Activated T-cell treated with anti-CD3 and anti-CD28 coated beads for 24 hours (primary cell): ENCODE data around the gene C4BPB.
A peak's percentile ranks its signal among the peaks of the same experiment; 100 is the strongest.

ENCODE experiments used
- DNase-seq: peaks from one replicate; pipeline ENCODE4 v3.0.0-alpha.2; 2020; ENCODE audit warnings: low read depth

C4BPB gene

DNA sequence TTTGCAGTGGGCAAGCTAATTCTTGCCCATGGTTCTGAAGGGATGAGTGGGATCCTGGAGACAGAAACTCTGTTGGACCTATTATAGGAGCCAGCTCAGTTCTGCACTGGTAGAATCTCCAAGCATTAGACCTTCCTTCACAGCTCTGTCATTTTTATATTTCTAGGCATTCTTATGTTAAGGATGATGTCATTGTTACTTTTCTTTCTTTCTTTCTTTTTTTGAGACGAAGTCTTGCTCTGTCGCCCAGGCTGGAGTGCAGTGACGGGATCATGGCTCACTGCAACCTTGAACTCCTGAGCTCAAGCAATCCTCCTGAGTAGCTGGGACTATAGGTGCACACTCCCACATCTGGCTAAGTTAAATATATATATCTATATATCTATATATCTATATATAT lies 28.1 kb upstream of the C4BPB start:
- DNase-seq: no peak

DNA sequence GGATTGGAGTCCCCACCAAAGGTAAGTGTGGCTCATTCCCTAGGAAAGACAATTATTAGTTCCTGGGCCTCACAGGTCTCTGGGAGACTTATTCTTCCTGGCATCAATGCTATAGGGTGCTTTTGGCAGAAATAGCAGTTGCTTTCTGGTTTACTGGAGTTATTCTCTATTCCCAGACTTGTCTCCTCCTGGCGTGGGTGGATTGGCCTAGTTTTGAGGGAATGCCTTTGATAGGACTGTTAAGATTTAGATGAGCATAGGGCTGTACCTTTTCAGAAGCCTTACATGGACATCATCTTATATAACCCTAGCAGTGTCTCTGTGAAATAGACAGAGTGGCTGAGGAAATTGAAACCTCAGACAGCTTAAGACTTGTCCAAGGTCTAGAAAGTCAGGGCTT lies 26.6 kb upstream of the C4BPB start:
- DNase-seq: no peak

DNA sequence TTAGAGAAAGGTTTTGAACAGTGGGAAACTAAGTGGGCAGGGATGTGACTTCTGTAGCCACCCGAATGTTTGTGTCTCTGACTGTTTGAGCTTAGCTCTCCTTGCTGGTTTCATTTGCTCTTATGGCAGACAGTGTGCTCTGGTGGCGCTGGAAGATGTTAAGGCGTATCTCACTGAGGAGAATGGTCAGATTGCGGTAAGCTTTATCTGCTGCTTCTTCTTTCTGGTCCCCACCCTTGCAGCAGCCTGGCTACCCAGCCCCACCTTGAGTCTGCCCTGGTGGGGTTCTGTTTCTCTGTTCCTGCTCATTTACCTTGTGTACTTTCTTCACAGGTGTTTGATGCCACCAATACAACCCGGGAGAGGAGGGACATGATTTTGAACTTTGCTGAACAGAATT lies 25.6 kb upstream of the C4BPB start:
- no peak for DNase-seq

DNA sequence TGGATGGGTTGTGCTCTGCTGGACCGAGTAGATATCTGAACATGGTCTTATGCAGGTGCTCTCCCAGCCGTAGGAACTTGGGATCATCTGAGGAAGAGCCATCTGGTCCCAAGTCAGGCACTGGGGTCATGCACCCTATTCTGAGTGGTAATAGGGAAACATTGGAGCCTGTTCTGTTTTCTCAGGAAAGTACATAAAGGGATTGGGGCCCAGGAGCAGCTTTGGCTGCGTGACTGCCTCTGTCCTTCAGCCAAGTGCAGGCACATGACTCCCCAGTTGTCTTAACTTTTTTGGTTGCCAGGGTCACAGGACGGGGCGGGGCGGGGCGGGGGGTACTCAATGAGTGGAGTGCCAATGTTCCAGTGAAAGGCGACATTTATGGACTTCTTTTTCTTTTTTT lies 24.1 kb upstream of the C4BPB start:
- DNase-seq: no peak

DNA sequence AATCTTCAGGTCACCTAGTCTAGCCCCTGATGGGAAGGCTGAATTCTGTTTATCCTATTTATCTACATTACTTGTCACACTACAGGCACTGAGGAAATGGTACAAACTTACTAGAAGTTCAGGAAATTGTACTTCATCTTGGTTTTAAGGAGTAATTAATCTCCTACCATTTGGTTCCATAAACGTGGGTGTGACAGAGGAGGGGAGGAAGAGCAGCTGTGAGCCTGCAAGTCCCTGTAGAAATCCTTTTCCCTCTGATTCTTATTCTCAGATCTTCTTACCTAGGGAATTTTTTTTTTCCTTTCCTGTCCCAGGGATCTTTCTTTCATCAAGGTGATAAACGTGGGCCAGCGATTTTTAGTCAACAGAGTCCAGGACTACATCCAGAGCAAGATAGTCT lies 21.5 kb upstream of the C4BPB start:
- DNase-seq: no peak

DNA sequence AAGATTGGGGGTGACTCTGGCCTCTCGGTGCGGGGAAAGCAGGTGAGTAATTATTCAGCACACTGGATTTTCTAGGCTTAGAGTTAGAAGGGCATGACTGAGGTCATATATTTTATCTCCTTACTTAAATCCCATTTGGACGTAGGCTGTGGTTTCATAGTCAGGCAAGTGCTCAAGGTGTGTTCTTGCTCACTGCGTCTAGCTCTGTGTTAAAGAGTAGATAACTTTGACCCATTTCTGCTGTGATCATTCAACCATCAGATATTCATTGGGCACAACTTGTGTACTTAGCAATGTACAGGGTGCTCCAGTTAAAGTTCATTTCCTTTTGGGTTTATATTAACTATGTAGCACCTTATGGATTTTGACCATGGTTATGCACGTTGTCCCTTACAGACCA lies 21.0 kb upstream of the C4BPB start:
- DNase-seq: no peak

DNA sequence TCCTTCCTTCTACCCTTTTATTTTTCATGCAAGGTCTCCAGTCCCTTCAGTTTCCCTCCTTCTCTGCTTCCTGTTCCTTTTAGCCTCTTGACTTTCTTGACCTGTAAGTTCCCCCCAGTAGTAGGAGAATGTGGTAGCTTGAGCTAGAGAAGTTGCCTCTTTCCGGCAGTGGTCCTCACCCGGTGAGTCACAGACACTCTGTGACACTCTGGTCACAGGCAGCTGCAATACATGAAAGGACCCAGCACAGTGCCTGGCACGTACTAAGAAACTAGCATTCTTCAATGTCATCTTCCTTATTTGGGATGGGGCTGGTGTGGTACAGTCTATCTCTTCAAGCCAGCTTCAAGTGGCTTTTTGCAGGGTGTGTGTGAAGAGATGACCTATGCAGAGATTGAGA lies 19.6 kb upstream of the C4BPB start:
- no peak for DNase-seq

DNA sequence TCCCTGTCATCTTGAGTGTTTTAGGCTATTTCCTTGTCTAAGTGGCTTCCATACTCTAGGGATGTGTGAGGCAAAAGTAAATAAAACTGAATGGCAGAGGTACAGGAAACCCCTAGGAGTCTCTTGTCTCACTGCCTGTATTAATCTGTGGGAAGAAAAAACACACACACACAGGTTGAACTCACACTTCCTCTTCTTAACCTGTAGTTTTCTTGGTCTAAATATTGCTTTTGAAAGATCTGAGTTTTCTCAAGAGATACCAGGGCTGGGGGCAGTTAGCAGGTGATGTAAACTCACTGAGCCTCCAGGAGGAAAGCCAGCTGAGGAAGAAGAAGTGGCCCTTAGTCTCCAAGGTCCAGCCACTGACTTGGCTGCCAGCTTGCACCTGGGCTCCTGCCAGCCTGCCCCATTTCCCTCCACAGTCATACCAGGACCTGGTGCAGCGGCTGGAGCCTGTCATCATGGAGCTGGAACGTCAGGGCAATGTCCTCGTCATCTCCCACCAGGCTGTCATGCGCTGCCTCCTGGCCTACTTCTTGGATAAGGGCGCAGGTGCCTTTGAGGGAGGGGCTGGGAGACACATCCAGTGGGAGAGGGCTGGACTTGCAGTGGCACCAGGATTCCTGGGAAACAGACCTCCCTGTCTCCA lies 18.7 kb upstream of the C4BPB start:
- no peak for DNase-seq

DNA sequence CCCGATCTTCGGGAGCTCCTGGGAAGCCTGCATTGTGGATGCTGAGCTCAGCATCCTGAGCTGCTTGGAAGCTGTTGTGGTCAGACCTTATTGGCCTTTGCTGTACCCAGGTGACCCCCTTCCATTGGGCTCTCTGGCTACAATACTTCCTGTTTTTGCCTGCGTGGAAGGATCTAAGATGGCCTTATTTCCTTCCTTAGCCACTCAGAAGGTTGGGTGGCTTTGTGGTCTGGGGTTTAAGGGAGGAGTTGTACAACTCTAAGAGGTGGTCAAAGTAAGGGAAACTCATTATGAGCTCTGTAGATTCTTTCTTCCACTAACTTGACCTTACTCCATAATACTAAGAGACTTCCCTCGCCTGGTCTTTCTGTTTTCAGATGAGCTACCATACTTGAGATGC lies 17.8 kb upstream of the C4BPB start:
- DNase-seq: no peak

DNA sequence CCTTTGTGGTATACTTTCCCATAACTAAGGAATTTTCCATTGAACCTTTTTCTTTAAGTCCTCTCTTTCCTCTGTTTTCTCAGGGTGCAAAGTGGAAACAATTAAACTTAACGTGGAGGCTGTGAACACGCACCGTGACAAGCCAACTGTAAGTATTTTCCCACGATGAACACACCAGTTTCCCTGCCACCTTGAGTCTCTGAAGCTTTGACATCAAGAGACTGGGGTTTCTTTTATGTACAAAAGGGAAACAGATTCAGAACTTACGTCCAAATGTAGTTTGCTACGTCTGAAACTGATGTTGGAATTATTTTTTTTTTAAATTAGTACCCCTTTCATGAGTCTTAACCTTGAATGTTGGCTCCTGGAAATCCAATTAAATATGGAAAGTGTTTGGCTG lies 17.2 kb upstream of the C4BPB start:
- no peak for DNase-seq

DNA sequence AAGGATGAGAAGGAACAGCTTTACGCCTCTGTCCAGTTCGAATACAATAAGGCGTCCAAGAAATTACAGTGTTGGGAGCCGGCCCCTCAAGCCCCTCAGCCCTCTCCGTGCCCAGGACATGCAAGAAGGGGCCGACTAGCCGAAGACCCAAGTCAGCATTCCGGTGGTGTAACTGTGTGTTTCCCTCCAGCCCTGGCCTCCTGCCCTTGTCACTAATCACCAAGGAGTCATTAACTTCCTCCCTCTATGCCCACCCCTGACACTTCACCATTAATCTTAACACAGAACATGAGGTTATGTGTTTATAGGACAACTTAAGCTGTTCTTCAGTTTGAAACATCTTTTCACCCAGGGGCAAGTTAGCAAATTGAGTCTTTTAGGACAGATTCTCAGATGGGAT lies 16.4 kb upstream of the C4BPB start:
- no peak for DNase-seq

DNA sequence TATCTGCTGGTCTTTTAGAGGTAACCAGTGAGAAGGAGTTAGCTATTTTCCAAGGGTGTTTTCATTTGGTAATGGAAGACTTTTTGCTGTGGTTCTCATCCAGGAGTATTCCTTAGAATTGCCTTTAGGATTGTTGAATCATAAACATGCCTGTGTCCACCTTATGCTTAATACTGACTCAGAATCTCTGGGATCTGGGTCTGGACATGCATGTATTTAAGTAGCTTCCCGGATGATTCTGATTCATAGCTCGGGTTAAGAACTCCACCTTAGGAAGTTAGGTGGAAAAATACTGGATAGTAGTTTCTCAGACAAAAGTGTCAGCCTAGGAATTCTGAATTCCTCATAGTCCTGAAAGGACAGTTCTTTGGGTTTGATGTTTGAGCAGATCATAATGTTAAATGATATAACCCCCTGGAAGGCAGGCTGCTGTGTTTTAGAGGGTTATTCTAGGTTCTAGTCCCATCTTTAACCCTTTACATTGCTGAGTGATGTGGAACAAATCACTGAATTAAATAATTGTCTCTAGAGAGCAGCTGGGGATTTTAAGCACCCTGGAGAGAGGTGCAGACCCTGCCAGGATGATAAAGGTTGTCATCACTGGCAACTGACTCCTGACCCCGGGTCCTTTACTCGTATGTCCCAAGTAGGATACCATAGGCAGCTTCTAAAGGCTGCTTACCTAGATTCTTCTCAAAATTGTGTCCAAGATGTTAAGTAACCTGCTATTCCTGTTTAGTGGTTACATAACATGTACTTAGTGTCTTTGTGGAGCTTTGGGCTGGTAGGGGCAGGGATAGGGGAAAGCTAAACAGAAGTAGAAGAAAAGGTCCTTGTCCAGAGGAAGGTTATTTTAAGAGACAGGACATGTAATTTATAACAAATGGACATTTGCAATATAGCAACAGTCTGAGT lies 14.5 kb upstream of the C4BPB start:
- DNase-seq: no peak

DNA sequence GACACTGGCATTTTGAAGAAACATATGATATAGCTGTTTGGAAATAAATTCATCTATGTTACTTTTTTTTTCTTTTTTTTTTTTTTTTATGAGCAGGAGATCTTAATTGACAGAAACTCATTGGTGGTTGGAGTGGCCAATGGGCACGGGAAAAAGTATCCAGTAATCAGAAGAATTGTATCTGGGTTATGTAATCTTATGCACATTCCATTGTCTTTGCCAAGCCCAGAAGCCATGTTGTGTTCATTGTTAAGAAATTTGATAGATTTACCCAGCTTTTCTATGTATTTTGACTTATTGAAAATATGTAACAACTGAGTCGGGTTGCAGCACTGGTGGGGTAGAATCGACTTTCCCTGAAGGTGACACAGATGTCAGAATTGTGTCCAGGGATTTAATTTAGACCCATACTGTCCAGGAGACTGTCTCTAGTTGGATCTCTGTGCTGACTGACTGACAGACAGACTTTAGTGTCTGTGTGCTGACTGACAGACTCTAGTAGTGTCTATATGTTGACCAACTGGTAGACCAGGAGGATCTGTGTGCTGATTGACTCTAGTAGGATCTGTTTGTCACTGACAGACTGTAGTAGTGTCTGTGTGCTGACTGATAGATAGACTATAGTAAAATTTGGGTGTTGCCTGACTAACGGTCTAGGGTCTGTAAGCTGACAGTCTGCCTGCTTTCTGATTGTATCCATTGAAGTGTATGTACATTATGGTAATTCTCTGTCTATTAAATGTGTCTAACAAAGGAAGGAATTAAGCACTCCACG lies 12.3 kb upstream of the C4BPB start:
- DNase-seq: no peak

DNA sequence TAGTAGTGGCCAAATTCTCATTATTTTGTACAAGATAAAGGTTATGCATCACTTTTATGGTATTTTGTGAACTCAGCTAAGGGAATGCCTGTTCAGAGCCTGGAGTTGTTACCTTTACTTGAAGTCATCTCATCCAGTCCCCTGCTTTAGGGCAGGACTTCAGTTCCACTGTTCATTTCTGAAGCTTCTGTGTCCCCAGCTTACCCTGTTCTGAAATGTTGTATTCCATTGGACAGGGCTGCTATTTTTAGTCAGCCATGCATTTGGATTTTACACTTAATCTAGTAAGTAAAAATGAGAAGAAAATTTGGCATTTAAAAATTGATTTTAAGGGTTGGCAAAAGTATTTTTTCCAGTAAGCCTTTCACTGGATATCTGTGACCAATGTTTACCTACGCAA lies 11.6 kb upstream of the C4BPB start:
- DNase-seq: no peak

DNA sequence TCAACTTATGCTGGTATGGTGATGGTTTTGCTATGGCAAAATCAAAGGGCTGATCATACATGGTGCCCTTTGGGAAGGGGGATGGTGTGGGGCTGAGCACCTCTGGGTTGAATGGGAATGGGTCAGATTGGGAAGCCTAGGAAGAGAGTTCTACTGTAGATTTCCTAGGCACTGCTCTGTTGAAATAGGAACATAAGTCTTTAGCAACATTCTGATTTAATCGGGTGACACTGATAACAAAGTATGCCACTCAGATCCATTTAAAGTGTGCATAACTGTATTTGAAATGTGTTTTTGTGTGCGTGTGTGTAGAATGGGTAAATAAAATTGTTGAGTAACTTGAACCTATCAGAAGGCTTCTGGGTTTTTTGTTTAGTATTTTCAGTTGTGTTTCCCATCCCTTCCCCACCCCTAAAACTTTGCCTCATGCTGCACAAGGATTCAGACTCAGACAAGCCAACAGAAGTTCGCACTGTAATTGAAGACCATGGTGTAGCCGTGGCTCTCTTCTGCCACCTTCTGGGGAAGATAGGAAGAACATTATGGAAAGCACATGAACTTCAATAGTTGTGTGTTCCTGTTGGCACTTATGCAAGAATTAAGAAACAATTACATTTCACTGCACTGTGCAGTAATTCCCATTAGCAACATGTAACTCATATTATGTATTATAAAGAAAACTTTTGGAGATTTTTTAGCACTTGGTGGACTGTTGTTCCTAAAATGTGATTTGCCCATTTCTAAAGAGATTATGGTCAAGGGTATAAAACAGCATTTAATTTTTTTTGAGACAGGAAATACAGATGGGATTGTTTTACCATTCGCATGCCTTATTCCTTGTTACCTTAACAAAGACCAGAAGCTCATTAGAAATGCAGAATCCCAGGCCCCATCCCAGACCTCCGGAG lies 10.9 kb upstream of the C4BPB start:
- DNase-seq: peak; percentile 59

DNA sequence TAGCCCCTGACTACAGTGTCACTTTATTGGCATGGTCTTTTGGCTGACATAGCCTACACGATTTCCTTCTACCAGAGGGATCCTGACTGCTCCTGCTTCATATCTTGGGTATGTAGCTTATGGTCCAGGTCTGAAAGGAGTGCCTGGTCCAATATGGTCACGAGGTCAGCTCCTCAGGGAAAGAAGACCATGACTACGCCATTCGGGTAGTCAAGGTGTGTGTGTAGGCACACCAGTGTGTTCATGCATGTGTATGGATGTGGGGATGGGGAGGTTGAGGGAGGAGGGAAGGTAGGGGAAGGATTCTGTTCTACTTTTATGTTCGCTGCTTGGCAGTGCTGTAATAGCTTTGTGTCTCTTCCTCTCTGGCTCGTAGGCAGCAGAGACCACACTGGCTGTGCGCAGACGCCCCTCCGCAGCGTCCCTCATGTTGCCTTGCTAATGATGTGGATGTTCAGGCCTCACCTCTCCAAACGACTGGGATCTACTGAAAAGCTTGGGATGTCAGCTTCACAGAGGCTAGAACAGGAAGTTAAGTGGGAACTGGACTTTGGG lies 10.0 kb upstream of the C4BPB start:
- DNase-seq: no peak

DNA sequence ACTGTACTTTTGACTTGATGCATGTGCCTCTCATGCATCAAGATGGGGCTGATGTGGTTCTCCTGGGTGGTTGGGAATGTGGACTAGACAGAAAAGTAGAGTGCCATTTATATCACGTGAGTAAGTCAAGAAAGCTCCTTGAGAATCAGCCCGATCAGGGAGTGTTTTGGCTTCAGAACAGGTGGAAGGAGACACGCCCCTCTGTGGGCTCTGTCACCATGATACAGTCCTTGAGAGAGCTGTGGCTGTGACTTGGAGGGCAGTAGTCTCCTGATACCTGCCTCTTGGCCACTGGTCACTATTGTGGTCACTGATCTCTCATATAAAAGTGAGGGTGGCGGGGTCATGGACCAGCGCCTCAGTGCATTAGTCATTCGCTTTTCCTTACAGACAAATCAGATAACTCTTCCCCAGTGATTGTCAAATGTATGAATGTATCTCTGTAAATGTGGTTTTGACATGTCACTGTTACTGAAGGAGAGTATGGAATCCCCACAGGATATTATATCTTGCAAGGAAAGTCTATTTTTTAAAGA lies 8.9 kb upstream of the C4BPB start:
- no peak for DNase-seq

DNA sequence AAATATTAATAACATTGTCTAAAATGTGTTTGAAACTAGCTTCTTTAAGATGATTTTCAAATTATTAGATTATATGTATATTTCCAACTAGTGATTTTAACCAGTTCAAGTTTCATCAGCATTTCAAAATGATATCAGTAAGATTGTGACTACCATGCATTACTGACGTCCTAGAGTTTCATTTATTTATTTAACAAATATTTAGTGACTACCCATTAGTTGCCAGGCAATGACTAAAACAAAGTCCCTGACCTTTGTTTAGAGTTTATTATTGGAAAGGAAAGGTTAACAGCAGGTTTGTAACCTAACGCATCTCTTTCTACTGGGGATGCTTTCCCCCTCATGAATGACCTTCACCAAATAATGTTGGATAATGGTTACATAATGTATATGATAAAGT lies 7.6 kb upstream of the C4BPB start:
- no peak for DNase-seq

DNA sequence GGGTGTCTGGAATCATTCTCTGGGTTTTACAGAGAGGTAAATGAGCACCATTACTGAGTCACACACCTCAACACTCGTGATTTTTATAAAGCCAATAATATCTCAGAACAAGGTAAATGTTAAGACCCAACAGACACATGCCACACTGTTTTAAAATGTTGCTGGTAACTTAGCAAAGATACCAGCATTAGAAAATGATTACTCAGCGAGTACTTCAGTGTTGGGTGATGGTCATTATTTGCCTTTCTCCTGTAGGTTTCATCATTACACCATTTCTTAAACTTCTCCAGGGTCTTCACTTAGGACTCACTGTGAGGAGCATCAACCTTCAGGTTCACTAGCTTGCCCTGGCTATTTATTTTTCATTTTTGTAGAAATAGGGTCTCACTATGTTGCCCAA lies 6.9 kb upstream of the C4BPB start:
- no peak for DNase-seq

DNA sequence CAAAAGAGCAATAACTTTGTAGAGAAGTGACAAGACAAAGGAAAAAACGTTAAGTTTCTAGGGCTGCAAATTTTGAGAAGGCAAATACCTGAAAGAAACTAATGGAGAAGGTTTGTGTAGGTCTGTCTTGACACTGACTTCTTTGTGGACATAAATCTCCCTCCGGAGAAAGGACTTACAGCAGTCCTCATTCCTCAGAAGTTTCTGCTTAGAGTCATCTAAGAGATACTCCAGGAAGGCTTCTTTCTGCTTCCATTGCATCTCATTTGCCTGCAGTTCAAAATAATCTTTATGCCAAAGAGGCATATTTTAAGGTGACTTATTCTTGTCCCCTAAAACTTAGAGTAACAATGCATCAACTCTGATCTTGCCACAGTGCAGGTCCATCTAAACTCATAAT lies 4.4 kb upstream of the C4BPB start:
- DNase-seq: no peak

DNA sequence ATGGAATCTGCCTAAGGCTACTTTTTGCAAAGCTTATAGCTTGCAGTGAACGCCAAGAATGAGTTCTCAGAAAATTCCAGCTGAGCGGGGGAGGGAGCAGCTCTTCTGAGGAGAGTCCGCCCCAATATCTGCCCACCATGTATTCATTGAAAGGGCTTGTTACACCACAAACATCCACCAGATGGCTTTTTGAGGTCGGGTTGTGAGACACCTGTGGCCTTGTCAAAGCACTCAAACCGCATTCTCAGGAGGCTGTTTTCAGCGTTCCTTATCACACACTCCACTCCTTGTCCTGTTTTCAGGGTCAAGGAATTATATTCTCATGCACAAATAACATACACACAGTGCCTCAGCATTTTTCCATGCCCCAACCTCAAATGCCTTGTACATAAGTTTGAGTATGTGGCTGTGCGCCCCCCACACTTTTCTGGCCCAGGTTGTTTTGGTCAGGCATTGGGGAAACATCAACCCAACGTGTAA lies 3.9 kb upstream of the C4BPB start:
- peak; percentile 41 for DNase-seq
